ENCODE data around the gene MRPL10. TPM values are rescaled to one million over a fixed set of nuclear protein-coding genes. Genes with fewer than 3 reads are reported as not detected.
A peak's percentile ranks its signal among the peaks of the same experiment; 100 is the strongest.

The MRPL10 gene
- total RNA-seq (2014; rRNA removed; shearing (Covaris generic)): 45.1 and 46.7 TPM in 2 replicates

GRCh38 chr17:47831003-47831933 lies at the start of gene MRPL10, which contains the start of gene LRRC46:
MRPL10 (minus strand) TSS chr17:47831541; CDS start chr17:47831511, 30 bp downstream.
LRRC46 (plus strand) TSS chr17:47831670; CDS start chr17:47831990, 320 bp downstream.
- Histone ChIP-seq H3K9me3 (replicated peaks) (no peaks in the 10 kb centered on the region), H3K4me1 (no peaks in the 10 kb centered on the region), H3K36me3 (peaks cover 15% of the 10 kb centered on the region; the same call in 1 of the 2 replicates), H3K27ac (peak within 1 kb of the TSS; percentile 44), H3K27me3 (no peaks in the 10 kb centered on the region), H3K4me3 (peak within 1 kb of the TSS; percentile 80)
- peak; percentile 92 to 96 for DNase-seq

GRCh38 chr17:47879776-47880454 lies 48.6 kb upstream of the MRPL10 start:
- Histone ChIP-seq H3K27me3 (peaks cover 50% of the 10 kb centered on the region), H3K9me3 (replicated peaks) (no peaks in the 10 kb centered on the region), H3K4me3 (no peak overlapping the region), H3K36me3 (no peaks in the 10 kb centered on the region), H3K27ac (no peak overlapping the region), H3K4me1 (no peaks in the 10 kb centered on the region)
- peak; percentile 34 to 39 for DNase-seq

- Histone ChIP-seq H3K4me3 (no peak overlapping the region), H3K9me3 (replicated peaks) (no peaks in the 10 kb centered on the region), H3K36me3 (no peaks in the 10 kb centered on the region), H3K4me1 (no peaks in the 10 kb centered on the region), H3K27me3 (peaks cover 44% of the 10 kb centered on the region), H3K27ac (no peak overlapping the region)
- DNase-seq: no peak
Observed at GRCh38 chr17:47879028-47879585, 47.8 kb upstream of the MRPL10 start.

- Histone ChIP-seq H3K27ac (no peak overlapping the region), H3K9me3 (replicated peaks) (no peaks in the 10 kb centered on the region), H3K4me1 (no peaks in the 10 kb centered on the region), H3K4me3 (no peak overlapping the region), H3K27me3 (peaks cover 44% of the 10 kb centered on the region), H3K36me3 (no peaks in the 10 kb centered on the region)
- no peak for DNase-seq
Observed at GRCh38 chr17:47878203-47879027, 47.1 kb upstream of the MRPL10 start.

- Histone ChIP-seq H3K27me3 (peaks cover 47% of the 10 kb centered on the region), H3K4me3 (no peak overlapping the region), H3K27ac (no peak overlapping the region), H3K9me3 (replicated peaks) (no peaks in the 10 kb centered on the region), H3K4me1 (no peaks in the 10 kb centered on the region), H3K36me3 (no peaks in the 10 kb centered on the region)
- DNase-seq: no peak
Observed at GRCh38 chr17:47877368-47878034, 46.2 kb upstream of the MRPL10 start.

- Histone ChIP-seq H3K27ac (no peak overlapping the region), H3K9me3 (replicated peaks) (no peaks in the 10 kb centered on the region), H3K4me1 (no peaks in the 10 kb centered on the region), H3K27me3 (peaks cover 61% of the 10 kb centered on the region), H3K36me3 (no peaks in the 10 kb centered on the region), H3K4me3 (no peak overlapping the region)
- DNase-seq: no peak
Observed at GRCh38 chr17:47875011-47875985, 44.0 kb upstream of the MRPL10 start.

- Histone ChIP-seq H3K27me3 (peaks cover 62% of the 10 kb centered on the region), H3K4me1 (no peaks in the 10 kb centered on the region), H3K27ac (no peak overlapping the region), H3K9me3 (replicated peaks) (no peaks in the 10 kb centered on the region), H3K36me3 (no peaks in the 10 kb centered on the region), H3K4me3 (no peak overlapping the region)
- DNase-seq: no peak
Observed at GRCh38 chr17:47873200-47874090, 42.1 kb upstream of the MRPL10 start.

- H3K36me3 ChIP-seq: no peaks in the 10 kb centered on the region
- no peak for DNase-seq
- no peak overlapping the region for H3K27ac ChIP-seq
- no peaks in the 10 kb centered on the region for H3K4me1 ChIP-seq
- H3K9me3 ChIP-seq (replicated peaks): no peaks in the 10 kb centered on the region
- peaks cover 55% of the 10 kb centered on the region for H3K27me3 ChIP-seq
- no peak overlapping the region for H3K4me3 ChIP-seq
Observed at GRCh38 chr17:47872651-47873161, 41.4 kb upstream of the MRPL10 start.

- Histone ChIP-seq H3K4me1 (no peaks in the 10 kb centered on the region), H3K36me3 (no peaks in the 10 kb centered on the region), H3K4me3 (no peak overlapping the region), H3K27ac (no peak overlapping the region), H3K27me3 (peaks cover 49% of the 10 kb centered on the region), H3K9me3 (replicated peaks) (no peaks in the 10 kb centered on the region)
- no peak for DNase-seq
Observed at GRCh38 chr17:47872019-47872650, 40.8 kb upstream of the MRPL10 start.

GRCh38 chr17:47871048-47871447 lies 39.7 kb upstream of the MRPL10 start:
- Histone ChIP-seq H3K4me3 (no peak overlapping the region), H3K27ac (no peak overlapping the region), H3K4me1 (no peaks in the 10 kb centered on the region), H3K27me3 (peaks cover 55% of the 10 kb centered on the region), H3K36me3 (no peaks in the 10 kb centered on the region), H3K9me3 (replicated peaks) (no peaks in the 10 kb centered on the region)
- DNase-seq: no peak

GRCh38 chr17:47870056-47870455 lies 38.7 kb upstream of the MRPL10 start:
- Histone ChIP-seq H3K4me3 (no peak overlapping the region), H3K36me3 (no peaks in the 10 kb centered on the region), H3K27ac (no peak overlapping the region), H3K9me3 (replicated peaks) (no peaks in the 10 kb centered on the region), H3K27me3 (peaks cover 56% of the 10 kb centered on the region), H3K4me1 (no peaks in the 10 kb centered on the region)
- no peak for DNase-seq

GRCh38 chr17:47869114-47869513 lies 37.8 kb upstream of the MRPL10 start:
- Histone ChIP-seq H3K27me3 (peaks cover 60% of the 10 kb centered on the region), H3K4me1 (no peaks in the 10 kb centered on the region), H3K36me3 (no peaks in the 10 kb centered on the region), H3K27ac (no peak overlapping the region), H3K9me3 (replicated peaks) (no peaks in the 10 kb centered on the region), H3K4me3 (no peak overlapping the region)
- DNase-seq: no peak

All from SJCRH30 (cell line).